Activated CD8-positive, alpha-beta memory T cell treated with anti-CD3 and anti-CD28 coated beads for 4 hours (primary cell): ENCODE measurements around the gene BRWD1.
A peak's percentile ranks its signal among the peaks of the same experiment; 100 is the strongest.

Source experiments
- DNase-seq, 2 donors: peaks; one replicate each; pipeline ENCODE4 v3.0.0-alpha.2; 2020; ENCODE audit warnings: low read depth in 2 of 2

BRWD1 gene

DNA sequence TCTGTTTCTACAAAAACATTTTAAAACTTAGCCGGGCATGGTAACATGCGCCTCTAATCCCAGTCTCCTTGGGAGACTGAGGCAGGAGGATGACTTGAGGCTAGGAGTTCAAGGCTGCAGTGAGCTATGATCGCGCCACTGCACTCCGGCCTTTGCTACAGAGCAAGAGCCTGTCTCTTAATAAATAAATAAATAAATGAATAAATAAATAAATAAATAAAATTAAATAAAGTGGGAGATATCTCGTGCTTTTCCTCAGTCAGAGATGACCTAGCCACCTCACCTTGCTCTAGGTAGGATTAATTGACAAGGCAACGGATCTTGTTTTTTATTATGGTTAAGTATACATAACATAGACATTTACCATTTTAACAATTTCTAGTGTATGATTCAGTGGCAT lies 14.3 kb upstream of the BRWD1 start:
- DNase-seq: no peak

DNA sequence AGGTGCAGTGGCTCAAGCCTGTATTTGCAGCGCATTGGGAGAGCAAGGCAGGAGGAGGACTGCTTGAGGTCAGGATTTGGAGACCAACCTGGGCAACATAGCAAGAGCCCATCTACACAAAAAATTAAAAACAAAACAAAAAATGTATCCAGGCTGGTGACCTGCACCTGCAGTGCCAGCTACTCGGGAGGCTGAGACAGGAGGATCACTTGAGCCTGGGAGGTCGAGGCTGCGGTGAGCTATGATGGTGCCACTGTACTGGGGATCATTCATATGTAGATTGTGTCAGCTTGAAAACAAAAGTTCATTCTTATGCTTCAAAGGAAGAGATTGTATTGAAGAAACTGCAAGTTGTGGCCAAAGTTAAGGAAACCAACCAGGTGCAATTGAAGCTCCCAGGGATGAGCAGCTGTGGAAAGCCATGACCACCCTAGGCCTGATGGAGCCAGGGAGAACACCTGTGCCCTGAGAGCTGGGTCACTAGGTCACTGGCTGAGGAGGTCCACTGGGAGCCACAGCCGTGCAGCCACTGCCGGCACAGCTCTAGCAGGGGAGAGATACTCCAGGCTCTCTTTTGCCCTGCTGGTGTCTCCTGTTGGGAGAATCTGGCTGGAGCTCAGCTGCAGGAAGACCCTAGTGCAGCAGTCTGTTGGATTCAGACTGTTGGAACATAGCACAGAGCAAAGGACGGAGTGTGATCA lies 13.3 kb upstream of the BRWD1 start:
- DNase-seq: no peak

DNA sequence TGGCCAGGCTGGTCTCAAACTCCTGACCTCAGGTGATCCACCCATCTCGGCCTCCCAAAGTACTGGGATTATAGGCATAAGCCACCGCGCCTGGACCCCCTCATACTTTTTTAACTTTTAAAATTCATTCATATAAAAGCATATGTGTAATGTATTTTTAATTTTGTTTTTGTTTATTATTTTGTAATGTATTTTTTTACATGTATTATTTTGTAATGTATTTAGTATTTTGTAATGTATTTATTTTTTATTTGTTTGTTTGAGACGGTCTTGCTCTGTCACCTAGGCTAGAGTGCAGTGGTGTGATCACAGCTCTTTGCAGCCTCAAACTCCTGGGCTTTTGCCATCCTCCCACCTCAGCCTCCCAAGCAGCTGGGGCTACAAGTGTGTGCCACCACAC lies 12.0 kb upstream of the BRWD1 start:
- DNase-seq: no peak

DNA sequence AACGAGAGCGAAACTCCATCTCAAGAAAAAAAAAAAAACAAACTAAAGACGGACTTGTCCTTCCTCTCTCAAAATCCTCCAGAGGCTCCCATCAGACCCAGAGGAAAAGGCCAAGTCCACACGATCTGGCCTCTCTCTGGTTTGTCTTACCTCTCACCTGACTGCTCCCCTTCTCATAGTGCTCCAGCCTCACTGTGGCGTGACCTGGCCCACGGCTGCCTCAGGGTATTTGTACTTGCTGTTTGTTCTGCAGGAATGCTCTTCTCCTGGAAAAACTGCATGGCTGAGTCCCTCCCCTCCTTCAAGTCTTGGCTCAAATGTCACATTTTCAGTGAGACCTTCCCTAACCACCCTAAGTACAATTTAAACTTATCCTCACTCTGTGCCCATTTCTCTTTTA lies 8.0 kb upstream of the BRWD1 start:
- DNase-seq: no peak

DNA sequence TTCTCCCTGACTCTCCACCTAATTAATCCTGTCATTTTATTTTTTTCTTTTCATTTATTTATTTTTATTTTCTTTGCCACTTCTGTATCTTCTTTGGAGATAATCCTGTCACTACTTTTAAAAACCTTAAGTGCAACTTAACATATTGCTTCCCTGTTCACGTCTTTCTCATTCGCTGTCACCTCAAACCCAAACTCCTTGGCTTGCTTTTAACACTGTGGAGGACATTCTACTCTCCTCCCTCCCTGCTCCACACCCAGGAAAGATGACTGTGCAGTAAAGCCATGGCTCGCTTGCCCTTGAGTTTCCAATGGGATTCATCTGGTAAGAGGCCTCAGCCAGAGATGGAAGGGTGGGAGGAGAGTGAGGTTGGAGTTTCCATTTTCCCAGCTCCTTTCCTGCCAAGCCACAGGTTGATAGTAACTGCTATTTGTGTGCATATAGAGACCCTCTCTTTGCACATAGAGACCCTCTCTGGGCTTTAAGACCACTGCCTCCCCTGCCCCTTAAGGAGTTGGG lies 6.4 kb upstream of the BRWD1 start:
- no peak for DNase-seq

DNA sequence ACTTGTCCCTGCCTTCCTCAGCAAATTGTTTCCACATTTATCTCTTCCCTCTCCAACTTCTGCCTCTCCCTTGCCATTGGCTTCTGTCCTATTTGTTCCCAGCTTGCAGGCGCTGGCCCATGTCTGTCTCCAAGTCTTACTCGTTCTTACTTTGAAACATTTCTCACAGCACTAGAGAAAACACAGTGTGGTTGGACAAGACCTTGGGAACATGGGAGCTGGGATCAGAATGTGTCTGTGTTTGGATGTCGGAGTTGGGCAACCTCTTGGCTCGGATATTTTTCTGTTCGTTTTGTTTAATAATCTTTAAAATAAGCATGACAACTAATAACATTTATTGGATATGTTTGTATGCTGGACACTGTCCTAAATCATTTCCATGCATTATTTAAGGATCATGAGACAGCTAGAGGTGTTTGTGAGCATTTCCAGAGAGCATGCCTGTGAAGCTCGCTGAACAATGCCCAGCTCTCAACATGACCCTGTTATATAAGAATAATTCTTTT lies 5.9 kb upstream of the BRWD1 start:
- no peak for DNase-seq

DNA sequence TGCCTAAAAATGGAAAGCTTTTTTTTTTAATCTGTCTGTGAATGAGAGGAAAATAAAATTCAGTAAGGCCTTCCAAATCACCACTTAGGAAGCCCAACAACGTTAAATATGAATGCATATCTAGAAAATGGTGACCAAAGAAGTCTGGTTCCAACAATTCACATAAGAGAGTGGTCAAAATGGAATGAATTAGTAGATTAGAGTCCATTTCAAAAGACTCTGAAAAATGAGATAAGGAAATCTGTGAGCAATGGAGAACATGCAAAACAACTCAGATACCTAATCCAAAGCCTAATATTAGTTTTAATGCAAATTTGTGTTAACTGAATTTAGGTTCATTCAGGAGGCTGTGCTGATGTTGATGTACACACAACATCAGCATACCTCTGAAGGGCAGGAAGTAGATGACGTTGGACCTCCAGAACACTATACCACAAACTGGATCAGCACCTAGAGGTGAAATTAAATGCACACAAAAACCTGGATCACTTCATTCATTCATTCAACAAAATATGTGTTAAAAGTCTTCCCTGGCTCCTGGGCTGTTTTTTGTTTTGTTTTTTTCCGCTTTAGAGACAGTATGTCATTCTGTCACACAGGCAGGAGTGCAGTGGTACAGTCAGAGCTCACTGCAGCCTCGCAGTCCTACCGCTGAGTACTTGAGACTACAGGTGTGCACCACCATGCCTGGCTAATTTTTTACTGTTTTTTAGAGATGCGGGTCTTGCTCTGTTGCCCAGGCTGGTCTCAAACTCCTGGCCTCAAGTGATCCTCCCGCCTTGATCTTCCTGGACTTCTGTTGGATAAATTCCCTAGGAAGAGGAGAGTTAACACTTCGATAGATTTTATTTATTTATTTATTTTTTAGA lies 4.9 kb upstream of the BRWD1 start:
- no peak for DNase-seq

DNA sequence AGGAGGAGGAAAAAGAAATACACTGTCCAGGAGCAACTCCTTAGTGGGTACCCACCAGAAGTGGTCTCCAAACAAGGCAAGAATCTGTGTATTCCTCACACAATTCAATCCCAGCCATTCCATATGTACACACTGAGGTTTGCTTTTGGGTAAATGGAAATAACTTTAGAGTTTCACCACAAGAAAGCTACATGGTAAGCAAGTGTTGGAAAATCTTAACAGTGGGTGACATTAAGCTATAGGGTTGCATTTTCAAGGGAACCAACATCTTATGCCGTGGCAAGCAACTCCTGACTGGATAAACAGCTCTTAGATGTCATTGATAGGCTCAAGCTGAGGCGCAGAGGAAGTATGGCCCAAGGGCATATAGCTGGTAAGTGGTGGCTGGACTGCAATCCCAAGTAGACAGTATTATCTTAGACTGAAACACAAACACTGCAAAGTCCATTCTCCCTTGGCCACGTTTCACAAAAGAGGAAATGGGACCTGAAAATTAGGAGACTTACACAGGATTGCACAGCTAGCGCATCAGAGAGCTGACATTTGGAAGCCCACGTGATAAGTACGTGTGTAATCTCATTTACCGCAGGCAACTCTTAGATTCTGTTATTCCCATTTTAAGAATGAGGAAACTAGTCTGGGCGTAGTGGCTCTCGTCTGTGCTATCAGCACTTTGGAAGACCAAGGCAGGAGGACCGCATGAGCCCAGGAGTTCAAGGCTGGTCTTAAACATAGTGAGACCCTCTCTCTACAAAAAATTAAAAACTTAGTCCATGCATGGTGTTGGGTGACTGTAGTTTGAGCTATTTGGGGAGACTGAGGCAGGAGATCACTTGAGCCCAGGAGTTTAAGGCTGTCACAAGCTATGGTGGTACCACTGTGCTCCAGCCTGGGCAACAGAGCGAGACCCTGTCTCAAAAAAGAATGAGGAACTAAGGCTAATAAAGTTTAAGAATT lies 4.0 kb upstream of the BRWD1 start:
- DNase-seq: no peak

DNA sequence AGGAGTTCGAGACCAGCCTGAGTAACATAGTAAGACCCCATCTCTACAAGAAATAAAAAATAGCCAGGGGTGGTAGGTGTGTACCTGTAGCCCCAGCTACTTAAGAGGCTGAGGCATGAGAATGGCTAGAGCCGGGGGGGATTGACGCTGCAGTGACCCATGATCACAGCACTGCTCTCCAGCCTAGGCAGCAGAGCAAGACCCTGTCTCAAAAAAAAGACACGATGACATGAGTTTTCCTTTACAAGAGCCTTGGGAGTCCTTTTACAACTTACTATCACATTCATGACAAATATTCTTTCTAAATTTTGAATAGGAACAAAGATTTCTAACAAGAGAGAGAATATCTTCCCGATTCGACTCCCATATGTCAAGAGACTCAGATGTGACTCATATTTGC lies 3.3 kb upstream of the BRWD1 start:
- DNase-seq: no peak

DNA sequence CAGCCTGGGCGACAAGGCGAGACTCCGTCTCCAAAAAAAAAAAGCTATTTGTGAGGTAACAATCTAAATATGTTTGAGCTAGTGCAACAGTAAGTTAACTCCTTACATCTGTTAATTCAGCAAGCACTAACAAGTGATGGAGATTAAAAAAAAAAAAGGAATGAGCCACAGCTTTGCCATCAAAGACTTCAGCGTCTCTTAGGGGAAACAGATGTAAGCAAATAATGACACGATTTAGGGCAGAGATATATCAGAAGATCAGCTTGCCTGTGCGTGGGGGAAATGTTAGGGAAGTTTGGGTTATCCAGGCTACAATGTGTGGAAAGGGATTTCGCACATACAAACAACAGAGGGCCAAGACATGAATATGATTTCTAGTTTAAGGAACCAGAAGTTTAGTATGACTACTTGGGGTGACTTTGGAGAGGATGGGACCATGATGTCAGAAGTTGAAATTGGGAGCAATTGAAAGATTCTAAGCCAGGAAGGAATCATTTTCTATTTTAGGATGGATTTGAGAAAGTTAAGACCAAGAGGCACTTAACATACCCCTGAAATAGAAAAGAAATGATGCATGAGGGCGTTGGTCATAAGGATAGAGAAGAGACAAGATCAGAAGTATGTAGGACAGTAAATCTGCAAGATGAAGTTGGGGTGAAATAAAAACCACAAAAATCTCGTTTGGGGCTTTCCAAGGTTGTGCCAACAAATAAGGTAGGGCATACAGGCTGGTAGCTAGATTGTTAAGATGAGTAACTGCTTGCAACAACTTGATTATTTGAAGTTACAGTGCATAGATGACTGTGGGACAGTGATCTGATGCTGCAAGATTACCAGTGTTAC lies 2.4 kb upstream of the BRWD1 start:
- DNase-seq: no peak

DNA sequence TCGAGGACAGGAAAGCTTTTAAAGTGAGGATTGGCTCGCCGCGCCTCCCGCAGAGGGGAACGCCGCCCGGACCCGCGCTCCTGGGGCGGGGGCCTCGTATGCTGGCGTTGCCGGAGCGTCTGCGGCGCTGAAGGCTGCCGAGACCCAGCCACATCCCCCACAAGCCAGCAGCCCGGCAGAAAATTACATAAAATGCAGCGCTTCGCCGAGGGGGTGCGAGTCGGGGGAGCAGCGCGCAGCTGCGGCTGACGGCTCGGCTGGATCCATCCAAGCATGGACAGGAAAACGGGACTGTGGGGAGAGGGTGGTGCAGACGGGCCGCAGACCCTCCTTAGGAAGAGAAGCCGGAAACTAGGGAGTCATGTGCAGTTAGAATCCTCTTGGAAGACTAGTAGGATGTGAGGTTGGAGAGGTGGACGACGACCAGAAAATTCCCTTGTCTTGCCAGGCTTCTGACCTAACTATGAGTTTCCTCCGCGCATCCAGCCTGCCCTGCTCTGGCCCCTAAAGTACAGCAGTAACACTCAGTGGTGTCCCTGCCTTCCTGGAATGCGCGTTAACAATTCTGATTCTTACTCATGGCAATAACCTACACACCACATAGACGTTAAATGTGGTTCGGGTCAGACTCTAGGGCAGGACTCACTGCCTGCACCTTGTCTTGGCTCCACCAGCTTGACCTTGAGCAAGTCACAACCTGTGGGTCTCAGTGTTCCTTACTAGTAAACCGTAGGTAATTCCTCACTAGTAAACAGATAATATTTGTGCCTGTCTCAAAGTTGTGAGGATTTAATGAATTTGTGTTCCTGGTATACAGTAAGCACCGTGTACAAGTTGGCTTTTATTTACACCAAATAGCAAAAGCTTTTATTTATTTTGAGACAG lies 953 bp upstream of the BRWD1 start:
- DNase-seq: peak in 1 of 2 donors; percentile 11

DNA sequence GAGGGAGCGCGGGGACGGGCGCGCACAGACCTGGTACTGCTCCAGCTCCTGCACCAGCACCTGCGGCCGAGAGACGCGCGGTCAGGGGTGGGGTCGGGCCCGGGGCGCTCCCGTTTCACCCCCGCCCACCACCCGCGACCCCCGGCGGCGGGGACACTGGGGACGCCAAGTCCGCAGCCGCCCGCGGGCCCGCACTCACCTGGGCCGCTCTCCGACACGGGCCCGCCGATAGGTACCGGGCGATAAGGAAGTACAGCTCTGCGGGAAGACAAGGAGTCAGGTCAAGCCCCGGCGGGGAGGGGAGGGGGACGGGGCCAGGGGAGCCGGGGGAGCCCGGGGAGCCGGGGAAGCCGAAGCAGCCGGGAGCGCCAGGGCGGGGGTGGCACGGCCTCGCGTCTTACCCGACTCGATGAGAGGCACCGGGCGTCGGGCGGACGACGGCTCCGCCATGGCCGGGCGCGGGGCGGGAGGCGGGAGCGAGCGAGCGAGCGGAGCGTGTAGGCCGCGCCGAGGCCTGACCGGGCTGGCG lies 326 bp downstream of the BRWD1 start:
- DNase-seq: peak; percentile 3 to 7

DNA sequence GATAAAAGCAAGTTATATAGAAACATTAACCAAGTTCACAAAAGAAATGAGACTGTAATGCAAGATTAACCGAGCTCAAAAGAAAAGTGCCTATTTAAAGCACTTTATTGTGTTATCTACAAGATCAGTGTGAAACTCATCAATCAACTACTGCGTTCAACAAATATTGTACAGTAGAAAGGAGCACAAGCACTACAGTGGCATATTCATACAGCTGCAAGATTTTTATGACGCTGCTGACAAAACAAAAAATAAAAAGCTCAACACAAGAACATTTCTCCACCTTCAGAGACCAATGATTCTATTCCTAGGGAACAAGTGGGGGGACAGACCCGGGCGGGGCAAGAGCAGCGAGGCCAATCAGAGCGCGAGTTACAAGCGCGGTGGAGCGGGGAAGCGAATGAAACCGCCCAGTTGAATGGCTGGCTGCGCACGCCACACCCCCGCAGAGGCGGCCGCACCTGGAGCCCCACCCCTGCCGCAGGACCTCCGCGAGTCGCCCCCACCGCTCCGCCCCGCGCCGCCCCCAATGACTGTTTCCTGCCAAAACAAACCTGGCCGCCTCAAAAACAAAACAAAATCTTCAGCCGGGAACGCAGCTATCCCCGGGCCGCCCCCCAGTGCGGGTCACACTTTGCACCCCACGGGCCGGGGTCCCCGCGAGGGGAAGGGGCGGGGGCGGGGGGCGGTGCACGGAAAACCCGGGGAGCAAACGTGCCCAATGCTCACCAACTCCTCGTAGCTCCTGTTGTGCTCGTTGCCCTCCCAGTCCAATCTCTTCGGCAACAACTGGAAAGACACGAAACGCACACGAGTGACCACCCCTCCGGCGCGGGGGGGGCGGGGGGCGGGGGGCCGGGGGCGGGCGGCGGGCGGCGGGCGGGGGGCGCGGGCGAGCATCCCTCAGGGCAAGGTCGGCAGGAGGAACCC lies 1.1 kb downstream of the BRWD1 start:
- DNase-seq: peak; percentile 87 to 89

DNA sequence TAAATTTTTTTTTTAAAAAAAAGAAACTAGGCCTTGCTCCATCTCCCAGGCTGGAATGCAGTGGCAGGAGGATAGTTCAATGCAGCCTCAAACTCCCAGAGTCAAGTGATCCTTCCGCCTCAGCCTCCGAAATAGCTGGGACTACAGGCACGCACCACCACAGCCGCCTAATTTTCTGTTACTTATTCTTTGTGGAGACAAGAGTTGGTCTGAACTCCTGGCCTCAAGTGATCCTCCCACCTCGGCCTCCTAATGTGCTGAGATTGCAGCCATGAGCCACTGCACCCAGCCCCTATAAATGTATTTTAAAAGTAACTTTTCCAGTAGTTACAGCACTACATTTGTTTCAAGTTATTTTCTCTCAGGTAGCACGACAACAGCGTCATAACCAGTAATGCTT lies 2.3 kb downstream of the BRWD1 start:
- no peak for DNase-seq

DNA sequence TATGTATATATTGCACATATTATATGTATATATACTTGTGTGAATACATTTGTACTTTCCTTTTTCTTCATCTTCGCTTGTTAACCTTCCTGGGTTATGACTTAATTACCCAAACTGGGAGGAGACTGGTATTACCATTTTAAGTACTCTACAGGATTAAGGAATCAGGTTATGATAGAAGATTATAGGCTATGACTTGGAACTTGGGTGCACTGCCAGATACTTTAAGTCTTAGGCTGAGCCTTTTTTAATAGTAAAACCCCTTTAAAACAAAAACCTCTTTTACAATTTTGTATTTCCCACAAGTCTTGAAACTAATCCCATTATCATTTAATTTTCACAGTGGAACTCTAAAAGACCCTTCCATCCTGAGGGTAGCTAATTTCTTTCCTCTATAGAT lies 6.0 kb downstream of the BRWD1 start:
- no peak for DNase-seq

DNA sequence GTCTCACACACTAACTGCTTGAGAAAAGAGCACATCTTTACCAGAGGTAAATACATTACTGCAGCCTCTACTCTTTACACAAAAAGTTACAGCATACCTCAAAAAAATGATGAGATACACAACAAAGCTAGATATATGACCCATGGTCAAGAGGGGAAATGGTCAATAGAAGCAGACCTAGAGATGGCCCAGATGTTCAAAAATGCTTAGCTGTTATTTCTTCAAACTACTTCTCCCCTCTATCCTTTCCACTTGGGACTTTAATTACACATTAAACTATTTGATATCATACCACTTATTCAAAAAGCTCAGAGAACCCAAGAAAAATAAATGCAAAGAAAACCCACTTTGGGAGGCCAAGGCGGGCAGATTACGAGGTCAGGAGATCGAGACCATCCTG lies 12.8 kb downstream of the BRWD1 start:
- DNase-seq: no peak

DNA sequence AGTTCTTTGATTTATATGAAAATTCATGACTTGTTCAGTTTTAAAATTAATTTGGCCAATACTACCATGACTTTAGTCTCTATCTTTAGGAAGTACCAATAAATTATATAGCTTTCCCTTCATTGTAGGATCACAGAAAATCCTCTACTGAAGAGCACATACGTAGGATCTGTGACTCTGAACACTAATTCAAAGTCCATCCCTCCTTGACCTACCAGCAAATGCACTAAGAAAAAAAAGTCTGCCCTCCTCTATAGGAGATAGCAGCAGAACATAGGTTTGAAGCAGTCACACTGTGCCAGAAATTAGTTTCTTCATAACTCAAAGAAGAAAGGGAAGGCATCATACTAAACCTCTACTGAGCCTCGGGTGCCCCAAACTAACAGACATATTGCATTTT lies 16.5 kb downstream of the BRWD1 start:
- no peak for DNase-seq

DNA sequence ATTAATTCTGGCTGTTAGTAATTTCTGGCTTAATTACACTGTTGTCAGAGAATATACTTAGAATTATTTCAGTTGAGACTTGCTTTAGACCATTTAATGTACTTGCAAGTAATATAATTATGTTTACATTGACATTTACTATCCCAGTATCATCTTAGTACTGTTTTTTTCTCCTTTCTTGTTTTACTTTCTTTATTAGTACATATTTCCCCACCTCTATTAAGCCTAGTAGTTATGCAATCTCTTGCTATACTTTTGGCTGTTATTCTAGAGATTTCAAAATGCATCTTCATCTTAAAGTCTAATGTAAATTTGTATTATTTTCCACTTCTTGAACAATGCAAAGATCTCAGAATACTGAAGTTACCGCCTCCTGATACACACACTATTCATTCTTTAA lies 24.4 kb downstream of the BRWD1 start:
- DNase-seq: no peak
